GM10248 (cell line): ENCODE data around the gene COMMD9.

Experiments used
- CTCF ChIA-PET: fragments of 300-600 bp; sonication (Branson Sonifier 250); formaldehyde crosslinking; extraction: SDS; loops from one replicate; lab custom pipeline; 2021; ENCODE audit warnings: antibody characterized with exemption; lab: Yijun Ruan, JAX
- POLR2A ChIA-PET: fragments of 350-650 bp; sonication (Branson Sonifier 250); formaldehyde crosslinking; extraction: SDS; loops from one replicate; lab custom pipeline; 2020; ENCODE audit warnings: antibody characterized with exemption; lab: Yijun Ruan, JAX
- DNase-seq: peaks from one replicate; pipeline ENCODE4 v3.0.0; 2012; ENCODE audit errors: extremely low spot score
- CTCF ChIP-seq: IDR thresholded peaks from 2 replicates; pipeline ENCODE4 v1.5.1; 2012; ENCODE audit warnings: mild to moderate bottlenecking, low read depth; ENCODE audit errors: extremely low read depth, missing control alignments, control extremely low read depth

Gene COMMD9

DNA sequence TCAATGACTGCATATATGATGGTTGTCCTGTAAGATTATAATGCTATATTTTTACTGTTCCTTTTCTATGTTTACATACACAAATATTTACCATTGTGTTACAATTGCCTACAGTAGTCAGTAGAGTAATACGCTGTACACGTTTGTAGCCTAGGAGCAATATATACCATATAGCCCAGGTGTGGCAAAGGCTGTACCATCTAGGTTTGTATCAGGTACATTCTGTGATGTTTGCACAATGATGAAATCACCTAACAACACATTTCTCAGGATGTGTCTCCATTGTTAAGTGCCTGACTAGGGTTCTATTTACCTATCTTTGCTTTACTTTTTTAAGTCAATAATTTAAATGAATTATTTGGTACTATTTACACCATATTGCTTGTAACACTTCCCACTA, 28.8 kb upstream of the COMMD9 start:
- ChIA-PET CTCF (interaction anchor here (8.6 kb wide), 1 partner anchor 25 kb away, joined by 32 read pairs; no protein-coding TSS in a partner anchor), POLR2A (no interaction called here)
- no peak for DNase-seq
- TF ChIP-seq CTCF: no peak

DNA sequence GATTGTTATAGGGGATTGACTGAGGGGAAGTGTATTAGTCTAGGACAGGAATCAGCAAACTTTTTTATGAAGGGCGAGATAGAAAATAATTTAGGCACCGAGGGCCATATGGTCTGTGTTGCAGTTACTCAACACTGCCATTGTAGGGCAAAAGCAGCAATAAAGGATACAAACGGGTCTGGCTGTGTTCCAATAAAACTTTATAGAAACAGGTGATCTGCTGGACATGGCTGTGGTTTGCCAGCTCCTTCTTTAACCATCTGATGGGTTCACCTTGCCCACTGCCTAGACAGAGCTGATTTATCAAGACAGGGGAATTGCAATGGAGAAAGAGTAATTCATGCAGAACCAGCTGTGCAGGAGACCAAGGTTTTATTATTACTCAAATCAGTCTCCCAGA, 26.8 kb upstream of the COMMD9 start:
- DNase-seq: no peak
- TF ChIP-seq CTCF: no peak
- ChIA-PET CTCF (interaction anchor here (1.3 to 8.6 kb wide), 2 partner anchors 18 to 23 kb away, joined by 3 to 32 read pairs; no protein-coding TSS in a partner anchor), POLR2A (no interaction called here)

- ChIA-PET POLR2A (no interaction called here), CTCF (interaction anchor here (1.7 to 8.6 kb wide), 2 partner anchors 22 to 179 kb away, joined by 5 to 32 read pairs; no protein-coding TSS in a partner anchor)
- no peak for TF ChIP-seq CTCF
- no peak for DNase-seq
Measured at GRCh38 chr11:36314434-36314767, 25.2 kb upstream of the COMMD9 start.

DNA sequence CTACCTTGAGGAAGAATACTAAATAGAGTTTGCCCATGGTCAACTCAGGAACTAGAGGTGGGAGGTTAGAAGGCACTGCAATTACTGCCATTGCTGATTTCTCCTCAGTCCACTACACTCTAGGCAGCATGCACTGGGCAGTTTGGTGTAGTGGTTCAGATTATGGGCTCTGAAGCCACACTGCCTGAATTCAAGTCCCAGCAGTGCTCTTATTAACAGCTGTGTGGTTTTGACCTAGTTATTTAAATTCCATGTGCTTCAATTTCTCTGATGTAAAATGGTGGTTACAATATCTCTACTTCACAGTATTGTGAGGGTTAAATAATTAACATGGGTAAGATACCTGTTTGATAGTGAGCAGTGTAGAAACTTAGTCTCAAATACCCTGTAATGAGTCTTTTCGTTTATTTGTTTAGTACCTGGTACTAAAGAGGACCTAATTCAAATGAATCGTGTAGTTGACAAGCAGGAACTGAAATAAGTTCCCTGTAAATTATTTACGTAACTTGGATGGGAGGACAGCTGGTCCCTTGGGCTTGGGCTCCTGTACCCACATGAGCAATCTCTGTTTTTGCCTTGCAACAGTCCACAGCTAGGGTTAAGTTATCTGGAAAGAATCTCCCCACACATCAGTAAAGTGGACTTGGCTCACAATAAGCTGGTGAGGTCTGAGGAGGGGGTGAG, 24.7 kb upstream of the COMMD9 start:
- ChIA-PET CTCF (interaction anchor here (1.4 to 8.6 kb wide), 3 partner anchors 14 to 179 kb away, joined by 4 to 32 read pairs (median 5); no protein-coding TSS in a partner anchor), POLR2A (no interaction called here)
- no peak for TF ChIP-seq CTCF
- DNase-seq: no peak

- ChIA-PET CTCF (interaction anchor here (1.3 to 8.6 kb wide), 4 partner anchors 10 to 20 kb away, joined by 3 to 32 read pairs (median 5); partner anchors contain the start of gene PRR5L), POLR2A (no interaction called here)
- no peak for DNase-seq
- no peak for TF ChIP-seq CTCF
Measured at GRCh38 chr11:36312611-36313472, 23.6 kb upstream of the COMMD9 start.

- CTCF ChIA-PET: interaction anchor here (1.3 to 8.6 kb wide), 5 partner anchors 11 to 167 kb away, joined by 3 to 32 read pairs (median 5); partner anchors contain the start of gene PRR5L
- DNase-seq: no peak
- POLR2A ChIA-PET: no interaction called here
- no peak for TF ChIP-seq CTCF
Measured at GRCh38 chr11:36311926-36312595, 22.8 kb upstream of the COMMD9 start.
